GM12878 (cell line): Measurements from ENCODE around the gene MUSK. TPM values are rescaled to one million over a fixed set of nuclear protein-coding genes. Genes with fewer than 3 reads are reported as not detected.

Source experiments
- ATF3 ChIP-seq: IDR thresholded peaks from 2 replicates; pipeline ENCODE4 v1.6.1; 2011; ENCODE audit warnings: low read depth, mild to moderate bottlenecking, low read length, moderate library complexity, borderline replicate concordance; ENCODE audit errors: extremely low read depth
- BACH1 ChIP-seq: fragments of 450-650 bp; IDR thresholded peaks from 2 replicates; pipeline ENCODE4 v1.6.1; 2017; ENCODE audit warnings: mild to moderate bottlenecking, borderline replicate concordance
- BCL11A ChIP-seq: IDR thresholded peaks from 2 replicates; pipeline ENCODE4 v1.6.1; 2011; ENCODE audit warnings: low read depth, low read length
- CEBPB ChIP-seq, 2 experiments: fragments of 150-350 bp in 1 of 2; IDR thresholded peaks; 2 replicates each; pipeline ENCODE4 v1.6.1; 2012 to 2014; ENCODE audit warnings: low read depth in 2 of 2, low read length in 2 of 2, borderline replicate concordance in 1 of 2, inconsistent platforms in 1 of 2
- CHD2 ChIP-seq: IDR thresholded peaks from 2 replicates; pipeline ENCODE4 v1.6.1; 2011; ENCODE audit warnings: low read depth, low read length, improper control_type of control experiment, borderline replicate concordance
- E2F8 ChIP-seq: fragments of 450-650 bp; IDR thresholded peaks from 2 replicates; pipeline ENCODE4 v1.6.1; 2018; ENCODE audit warnings: mild to moderate bottlenecking, low read depth, moderate library complexity; ENCODE audit not compliant: partially characterized antibody
- ELK1 ChIP-seq: IDR thresholded peaks from 2 replicates; pipeline ENCODE4 v1.6.1; 2012; ENCODE audit warnings: low read depth, low read length, improper control_type of control experiment
- ESRRA ChIP-seq: IDR thresholded peaks from 2 replicates; pipeline ENCODE4 v1.6.1; 2012; ENCODE audit warnings: mild to moderate bottlenecking, low read length, improper control_type of control experiment
- GATAD2B ChIP-seq: fragments of 450-650 bp; conservative IDR thresholded peaks from 2 replicates; pipeline ENCODE4 v1.6.1; 2017; ENCODE audit warnings: low read depth, mild to moderate bottlenecking, moderate library complexity
- JUND ChIP-seq: IDR thresholded peaks from 2 replicates; pipeline ENCODE4 v1.6.1; 2012; ENCODE audit warnings: low read depth, mild to moderate bottlenecking, low read length, improper control_type of control experiment, moderate library complexity
- LARP7 ChIP-seq: fragments of 450-650 bp; IDR thresholded peaks from 2 replicates; pipeline ENCODE4 v1.6.1; 2017; ENCODE audit warnings: mild to moderate bottlenecking
- MAX ChIP-seq: IDR thresholded peaks from 2 replicates; pipeline ENCODE4 v1.6.1; 2012; ENCODE audit warnings: low read depth, low read length, improper control_type of control experiment
- MXI1 ChIP-seq: fragments of 150-350 bp; IDR thresholded peaks from 2 replicates; pipeline ENCODE4 v1.6.1; 2011; ENCODE audit warnings: low read depth, mild to moderate bottlenecking, inconsistent platforms, low read length, improper control_type of control experiment
- NFIC ChIP-seq: IDR thresholded peaks from 2 replicates; pipeline ENCODE4 v1.6.1; 2012; ENCODE audit warnings: low read depth, mild to moderate bottlenecking, inconsistent platforms, low read length, moderate library complexity
- NRF1 ChIP-seq: conservative IDR thresholded peaks from 2 replicates; pipeline ENCODE4 v1.6.1; 2011; ENCODE audit warnings: mild to moderate bottlenecking, low read depth, low read length, improper control_type of control experiment
- PAX5 ChIP-seq: IDR thresholded peaks from 2 replicates; pipeline ENCODE4 v1.6.1; 2011; ENCODE audit warnings: low read depth, low read length, borderline replicate concordance
- PAX8 ChIP-seq: fragments of 450-650 bp; IDR thresholded peaks from 2 replicates; pipeline ENCODE4 v1.6.1; 2017; ENCODE audit warnings: mild to moderate bottlenecking, moderate library complexity
- PKNOX1 ChIP-seq: fragments of 450-650 bp; IDR thresholded peaks from 2 replicates; pipeline ENCODE4 v1.6.1; 2016; ENCODE audit warnings: mild to moderate bottlenecking
- RAD51 ChIP-seq: fragments of 450-650 bp; IDR thresholded peaks from 2 replicates; pipeline ENCODE4 v1.6.1; 2016; ENCODE audit warnings: moderate library complexity, mild to moderate bottlenecking, inconsistent platforms
- RUNX3 ChIP-seq: IDR thresholded peaks from 2 replicates; pipeline ENCODE4 v1.6.1; 2012; ENCODE audit warnings: low read length, inconsistent platforms
- STAT1 ChIP-seq: fragments of 450-650 bp; conservative IDR thresholded peaks from 2 replicates; pipeline ENCODE4 v1.6.1; 2014; ENCODE audit warnings: antibody characterized with exemption, mild to moderate bottlenecking
- USF2 ChIP-seq: IDR thresholded peaks from 2 replicates; pipeline ENCODE4 v1.6.1; 2011; ENCODE audit warnings: low read depth, low read length, improper control_type of control experiment, borderline replicate concordance
- polyA plus RNA-seq, 11 experiments: library from polyadenylated mRNA; depleted of rRNA in 4 of 11; unstranded in 6 of 11; stranded (reverse) in 5 of 11; fragments of >200 nt; fragmentation: Nextera tagmentation in 4 of 11; fragmentation: Illumina TruSeq in 1 of 11; extraction: Ambion mirVana in 4 of 11; extraction: Trizol in 1 of 11; gene quantifications; 1 replicate in 1 of 11; 2 replicates in 10 of 11; pipeline versions ENCODE4 v1.2.1 to v1.2.3, GENCODE V29; 2011 to 2016; ENCODE audit warnings: inconsistent platforms in 2 of 11, missing spikeins in 2 of 11, low read depth in 1 of 11
- total RNA-seq, 4 experiments: library from RNA; depleted of rRNA in 3 of 4; stranded (reverse); fragments of >200 nt in 3 of 4; fragmentation: Illumina TruSeq in 1 of 4; extraction: Trizol in 1 of 4; gene quantifications; 2 replicates each; pipeline versions ENCODE4 v1.2.1 to v1.2.3, GENCODE V29; 2013 to 2021

The MUSK gene
- total and polyA plus RNA-seq, 10 of the 15 experiments (the other 5 are each of a cell fraction or from before 2014, with no cell fraction given) = 0.04 to 0.19 (median 0.10) TPM; not detected in 5

- 0 out of 2 replicates have a peak, but pooled peaks have one; percentile 10 for TF ChIP-seq PKNOX1
- TF ChIP-seq PAX5 = no peak
- TF ChIP-seq ESRRA = no peak; the same call in 1 of the 2 replicates
- 0 out of 2 replicates have a peak, but pooled peaks have one; percentile 11 for TF ChIP-seq CHD2
- TF ChIP-seq E2F8 = no peak
- TF ChIP-seq NRF1 = no peak
- TF ChIP-seq RAD51 = no peak
- TF ChIP-seq CEBPB (IDR thresholded peaks at IDR 0.05; ENCODE audit: borderline replicate concordance in 1 of 2, low read depth in 2 of 2, low read length in 2 of 2) = no peak
- TF ChIP-seq NFIC = peak; percentile 94
- TF ChIP-seq RUNX3 = peak; percentile 30; the same call in 1 of the 2 replicates
- TF ChIP-seq LARP7 = no peak
- no peak for TF ChIP-seq BACH1
- TF ChIP-seq ATF3 = no peak
- peak; percentile 77 for TF ChIP-seq BCL11A
- TF ChIP-seq JUND = peak; percentile 68
- no peak for TF ChIP-seq ELK1
- TF ChIP-seq MAX = no peak
- TF ChIP-seq USF2 = no peak
- no peak for TF ChIP-seq PAX8
- TF ChIP-seq MXI1 = 0 out of 2 replicates have a peak, but pooled peaks have one; percentile 35
- no peak for TF ChIP-seq STAT1
- TF ChIP-seq GATAD2B = no peak
Observed at GRCh38 chr9:110807956-110808598, 139.5 kb downstream of the MUSK start (continued).
